IMR-90 (cell line): ENCODE results near the gene CCDC138. TPM values are rescaled to one million over a fixed set of nuclear protein-coding genes. Genes with fewer than 3 reads are reported as not detected.

Experiments
- ATAC-seq: fragments of 200-7000 bp; cut with Tn5 transposase; 2 replicates; pipeline ENCODE4 v1.9.1; 2020; ENCODE audit warnings: low read depth, mild to moderate bottlenecking, moderate library complexity
- BruUV-seq: library from RNA; stranded (reverse); fragments of 400-500 nt; replicated peaks from 2 replicates; lab custom pipeline; 2021; lab: Mats Ljungman, UMichigan
- CTCF ChIA-PET: fragments of 300-600 bp; formaldehyde crosslinking; extraction: SDS; loops from one replicate; lab custom pipeline; 2021; ENCODE audit warnings: antibody characterized with exemption; lab: Yijun Ruan, JAX
- POLR2A ChIA-PET: fragments of 300-600 bp; sonication (Branson Sonifier 250); formaldehyde crosslinking; loops from one replicate; lab custom pipeline; 2022; ENCODE audit warnings: antibody characterized with exemption; ENCODE audit not compliant: unreplicated experiment; lab: Charles Lee
- DNase-seq: peaks from one replicate; pipeline ENCODE4 v3.0.0; 2013
- H2AFZ ChIP-seq: replicated peaks from 2 replicates; pipeline ENCODE3; 2013; ENCODE audit warnings: low read length, mild to moderate bottlenecking; ENCODE audit not compliant: poor library complexity
- H2AK5ac ChIP-seq: 2 replicates; pipeline ENCODE4 v1.6.1; 2013; ENCODE audit warnings: low read depth, low read length, inconsistent platforms
- H2AK9ac ChIP-seq: replicated peaks from 2 replicates; pipeline ENCODE3; 2013; ENCODE audit warnings: mild to moderate bottlenecking, low read depth, low read length, moderate library complexity; ENCODE audit not compliant: poor library complexity
- H2BK120ac ChIP-seq: 2 replicates; pipeline ENCODE4 v1.6.1; 2013; ENCODE audit warnings: low read depth, low read length, inconsistent platforms
- H2BK15ac ChIP-seq: 3 replicates; pipeline ENCODE4 v1.6.1; 2013; ENCODE audit warnings: low read depth, low read length, inconsistent platforms
- H2BK20ac ChIP-seq: 2 replicates; pipeline ENCODE4 v1.6.1; 2013; ENCODE audit warnings: low read depth, mild to moderate bottlenecking, inconsistent platforms, low read length, moderate library complexity
- H2BK5ac ChIP-seq: 2 replicates; pipeline ENCODE4 v1.6.1; 2013; ENCODE audit warnings: mild to moderate bottlenecking, low read depth, low read length, inconsistent platforms; ENCODE audit not compliant: poor library complexity, severe bottlenecking
- H3K14ac ChIP-seq: replicated peaks from 2 replicates; pipeline ENCODE4 v1.6.1; 2013; ENCODE audit warnings: low read depth, low read length, inconsistent platforms
- H3K18ac ChIP-seq: 2 replicates; pipeline ENCODE4 v1.6.1; 2013; ENCODE audit warnings: low read depth, low read length, control low read depth
- H3K23ac ChIP-seq: 2 replicates; pipeline ENCODE4 v1.6.1; 2013; ENCODE audit warnings: low read depth, low read length, inconsistent platforms
- H3K27ac ChIP-seq: 2 replicates; pipeline ENCODE4 v1.5.1; 2013; ENCODE audit warnings: mild to moderate bottlenecking, control low read depth, low read length; ENCODE audit not compliant: insufficient read depth
- H3K27me3 ChIP-seq: 2 replicates; pipeline ENCODE4 v1.6.1; 2013; ENCODE audit warnings: low read length; ENCODE audit not compliant: control insufficient read depth, insufficient read depth
- H3K36me3 ChIP-seq: 2 replicates; pipeline ENCODE4 v1.6.1; 2013; ENCODE audit warnings: low read length, mixed read lengths; ENCODE audit not compliant: control insufficient read depth, insufficient read depth
- H3K4ac ChIP-seq: 2 replicates; pipeline ENCODE4 v1.6.1; 2013; ENCODE audit warnings: low read depth, low read length, inconsistent platforms
- H3K4me1 ChIP-seq: 2 replicates; pipeline ENCODE4 v1.6.1; 2013; ENCODE audit warnings: low read length, mixed read lengths; ENCODE audit not compliant: control insufficient read depth, insufficient read depth
- H3K4me2 ChIP-seq: 2 replicates; pipeline ENCODE4 v1.6.1; 2013; ENCODE audit warnings: low read depth, mild to moderate bottlenecking, control low read depth, low read length, moderate library complexity
- H3K4me3 ChIP-seq: 2 replicates; pipeline ENCODE4 v1.5.1; 2013; ENCODE audit warnings: low read depth, mild to moderate bottlenecking, control low read depth, low read length, moderate library complexity; ENCODE audit not compliant: insufficient read depth
- H3K56ac ChIP-seq: 2 replicates; pipeline ENCODE4 v1.6.1; 2013; ENCODE audit warnings: low read length, inconsistent platforms; ENCODE audit not compliant: insufficient read depth; ENCODE audit errors: extremely low read depth
- H3K79me1 ChIP-seq, 2 experiments: 2 replicates each; pipeline ENCODE4 v1.6.1; 2013; ENCODE audit warnings: low read length in 2 of 2, inconsistent platforms in 1 of 2, low read depth in 1 of 2
- H3K9ac ChIP-seq: 2 replicates; pipeline ENCODE4 v1.6.1; 2013; ENCODE audit warnings: low read depth, low read length, control low read depth
- H3K9me1 ChIP-seq: 2 replicates; pipeline ENCODE4 v1.6.1; 2013; ENCODE audit warnings: low read length, inconsistent platforms; ENCODE audit not compliant: insufficient read depth
- H3K9me3 ChIP-seq: 2 replicates; pipeline ENCODE4 v1.6.1; 2013; ENCODE audit warnings: low read length; ENCODE audit not compliant: control insufficient read depth, insufficient read depth
- H4K20me1 ChIP-seq: 2 replicates; pipeline ENCODE4 v1.6.1; 2013; ENCODE audit warnings: low read length, inconsistent platforms; ENCODE audit not compliant: insufficient read depth
- H4K5ac ChIP-seq: 2 replicates; pipeline ENCODE4 v1.6.1; 2013; ENCODE audit warnings: mild to moderate bottlenecking, low read depth, low read length, control low read depth
- H4K8ac ChIP-seq, 2 experiments: 2 replicates each; pipeline ENCODE4 v1.6.1; 2013; ENCODE audit warnings: low read depth in 2 of 2, low read length in 2 of 2, control low read depth in 1 of 2, inconsistent platforms in 1 of 2
- H4K91ac ChIP-seq: 2 replicates; pipeline ENCODE4 v1.6.1; 2013; ENCODE audit warnings: low read depth, low read length, inconsistent platforms; ENCODE audit not compliant: insufficient read depth
- BHLHE40 ChIP-seq: fragments of 150-350 bp; IDR thresholded peaks from 2 replicates; pipeline ENCODE4 v1.6.1; 2016; ENCODE audit warnings: mild to moderate bottlenecking, low read depth, low read length
- CEBPB ChIP-seq: IDR thresholded peaks from 2 replicates; pipeline ENCODE4 v1.6.1; 2012; ENCODE audit warnings: low read depth, low read length, improper control_type of control experiment
- CHD1 ChIP-seq: IDR thresholded peaks from 2 replicates; pipeline ENCODE4 v1.6.1; 2012; ENCODE audit warnings: low read depth, low read length, improper control_type of control experiment
- ELK1 ChIP-seq: fragments of 150-350 bp; IDR thresholded peaks from 2 replicates; pipeline ENCODE4 v1.6.1; 2016; ENCODE audit warnings: low read depth, mild to moderate bottlenecking, low read length, moderate library complexity, borderline replicate concordance
- FOS ChIP-seq: fragments of 150-350 bp; IDR thresholded peaks from 2 replicates; pipeline ENCODE4 v1.6.1; 2016; ENCODE audit warnings: low read depth, low read length
- MAFK ChIP-seq: IDR thresholded peaks from 2 replicates; pipeline ENCODE4 v1.6.1; 2012; ENCODE audit warnings: low read depth, low read length, improper control_type of control experiment
- MAZ ChIP-seq: IDR thresholded peaks from 2 replicates; pipeline ENCODE4 v1.6.1; 2012; ENCODE audit warnings: low read depth, mild to moderate bottlenecking, low read length, improper control_type of control experiment, moderate library complexity, borderline replicate concordance
- MXI1 ChIP-seq: IDR thresholded peaks from 2 replicates; pipeline ENCODE4 v1.6.1; 2012; ENCODE audit warnings: low read depth, mild to moderate bottlenecking, low read length, moderate library complexity, borderline replicate concordance
- NFE2L2 ChIP-seq: fragments of 150-350 bp; IDR thresholded peaks from 2 replicates; pipeline ENCODE4 v1.6.1; 2016; ENCODE audit warnings: low read depth, mild to moderate bottlenecking, low read length
- POLR2A ChIP-seq: IDR thresholded peaks from 2 replicates; pipeline ENCODE4 v1.6.1; 2012; ENCODE audit warnings: mild to moderate bottlenecking, low read depth, low read length
- RAD21 ChIP-seq: IDR thresholded peaks from 2 replicates; pipeline ENCODE4 v1.6.1; 2012; ENCODE audit warnings: low read length, improper control_type of control experiment
- RCOR1 ChIP-seq: IDR thresholded peaks from 2 replicates; pipeline ENCODE4 v1.6.1; 2012; ENCODE audit warnings: mild to moderate bottlenecking, low read length, improper control_type of control experiment; ENCODE audit not compliant: insufficient replicate concordance
- RFX5 ChIP-seq: IDR thresholded peaks from 2 replicates; pipeline ENCODE4 v1.8.0; 2012; ENCODE audit warnings: low read depth, mild to moderate bottlenecking, low read length, moderate library complexity
- SMC3 ChIP-seq: fragments of 150-350 bp; IDR thresholded peaks from 2 replicates; pipeline ENCODE4 v1.6.1; 2016; ENCODE audit warnings: low read depth, mild to moderate bottlenecking, antibody characterized with exemption, low read length, moderate library complexity
- USF2 ChIP-seq: fragments of 150-350 bp; IDR thresholded peaks from 2 replicates; pipeline ENCODE4 v1.6.1; 2017; ENCODE audit warnings: mild to moderate bottlenecking, antibody characterized with exemption, low read length, low read depth
- WGBS, 2 experiments: methylation state at CpG; one replicate each; pipeline versions ENCODE4 v1.1.5 to v1.1.7; 2013; ENCODE audit warnings: missing lambda C conversion rate in 2 of 2; ENCODE audit not compliant: insufficient read length in 1 of 2; ENCODE audit errors: extremely low coverage in 2 of 2; 5-methylcytosine and 5-hydroxymethylcytosine counted together
- dilution Hi-C: fragments of 300-500 bp; cut with HindIII; formaldehyde crosslinking; loops from one replicate; pipeline ENCODE4 v1.14.3; 2018; ENCODE audit warnings: low sequenced_read_pairs; ENCODE audit not compliant: unreplicated experiment
- in situ Hi-C: fragments of 300-500 bp; cut with MboI; formaldehyde crosslinking; loops from 3 replicates; pipeline ENCODE4 v1.14.3; 2019; ENCODE audit warnings: low sequenced_read_pairs, inconsistent platforms, mixed read lengths
- intact Hi-C: fragments of 100-400 bp; cut with micrococcal nuclease; formaldehyde crosslinking; loops from 2 replicates; pipeline ENCODE4 v1.10.0; 2022
- polyA plus RNA-seq, 3 experiments: library from polyadenylated mRNA; depleted of rRNA; stranded (reverse); fragments of >200 nt; gene quantifications; 2 replicates each; pipeline ENCODE4 v1.2.3, GENCODE V29; 2012; ENCODE audit warnings: low replicate concordance in 1 of 3
- total RNA-seq: library from RNA; depleted of rRNA; stranded (reverse); fragments of >200 nt; gene quantifications from 2 replicates; pipeline ENCODE4 v1.2.3, GENCODE V29; 2012

Gene CCDC138
- total and polyA plus RNA-seq, 2 of the 4 experiments (the other 2 are of a cell fraction), result 1.5 to 2.9 TPM

- POLR2A ChIA-PET, result no interaction called here
- in situ Hi-C loops, result no loop called here
- no peak for TF ChIP-seq CEBPB
- TF ChIP-seq MAZ, result no peak
- TF ChIP-seq RFX5, result no peak
- TF ChIP-seq USF2, result no peak
- TF ChIP-seq NFE2L2, result no peak
- no peak for TF ChIP-seq RAD21
- no peak for TF ChIP-seq ELK1
- no peak for TF ChIP-seq BHLHE40
- no peak for TF ChIP-seq SMC3
- TF ChIP-seq MXI1, result no peak
- TF ChIP-seq CHD1, result no peak
- no peak for TF ChIP-seq RCOR1
- no peak for TF ChIP-seq MAFK
- no peak for TF ChIP-seq FOS
- no peak for TF ChIP-seq POLR2A
Measured at GRCh38 chr2:108923736-108924579, 137.4 kb downstream of the CCDC138 start.

More at GRCh38 chr2:108923736-108924579, 137.4 kb downstream of the CCDC138 start:
- no peak overlapping the region for H3K23ac ChIP-seq
- CTCF ChIA-PET, result interaction anchor here (0.7 kb wide), 1 partner anchor 51 kb away, joined by 3 read pairs; no protein-coding TSS in a partner anchor
- H3K4me3 ChIP-seq, result no peak overlapping the region
- no peaks in the 10 kb centered on the region for H3K9me3 ChIP-seq
- peaks cover 80% of the 10 kb centered on the region for H3K27me3 ChIP-seq
- H3K9ac ChIP-seq, result no peak overlapping the region
- no peak overlapping the region for H4K8ac ChIP-seq
- H3K4ac ChIP-seq, result no peak overlapping the region
- no peak overlapping the region for H3K18ac ChIP-seq
- H4K5ac ChIP-seq, result no peak overlapping the region
- no peak overlapping the region for H2AFZ ChIP-seq
- H2BK20ac ChIP-seq, result no peak overlapping the region
- intact Hi-C loops, result loop anchor here (5.0 to 10.0 kb wide), 2 partner anchors 52 to 61 kb away; partner anchors contain the start of gene EDAR
- no peak overlapping the region for H2AK5ac ChIP-seq
- H3K27ac ChIP-seq, result no peak overlapping the region
- H3K56ac ChIP-seq, result no peak overlapping the region
- no peaks in the 10 kb centered on the region for H3K36me3 ChIP-seq
- WGBS, 2 experiments, result 39% methylated on average over 4 of the region's 13 CpGs; no CpG with 5 or more reads in 1 of the 2 experiments
- H4K91ac ChIP-seq, result no peak overlapping the region
- H3K4me1 ChIP-seq, result no peaks in the 10 kb centered on the region
- H4K20me1 ChIP-seq, result peaks cover 6% of the 10 kb centered on the region; the same call in 1 of the 2 replicates
- H3K79me1 ChIP-seq, result no peaks in the 10 kb centered on the region
- 0 out of 2 replicates have a peak, but pooled peaks cover 3% of the 10 kb centered on the region for H3K9me1 ChIP-seq
- dilution Hi-C loops, result no loop called here
- ATAC-seq (no peak), DNase-seq (no peak)
- H2BK15ac ChIP-seq, result no peak overlapping the region
- no peak overlapping the region for H2AK9ac ChIP-seq
- no peak overlapping the region for H3K4me2 ChIP-seq
- H2BK5ac ChIP-seq, result no peak overlapping the region
- no peak overlapping the region for H3K14ac ChIP-seq
- H2BK120ac ChIP-seq, result no peak overlapping the region
- no TSS peak for BruUV-seq
